HepG2 (cell line): ENCODE data around the gene COL4A2. TPM values are rescaled to one million over a fixed set of nuclear protein-coding genes. Genes with fewer than 3 reads are reported as not detected.

Experiments
- ATAC-seq: fragments of 200-7000 bp; cut with Tn5 transposase; 3 replicates; pipeline ENCODE4 v1.9.1; 2020; ENCODE audit warnings: mild to moderate bottlenecking, moderate library complexity
- BruUV-seq: library from RNA; stranded (reverse); fragments of 400-500 nt; replicated peaks from 2 replicates; lab custom pipeline; 2021; lab: Mats Ljungman, UMichigan
- CTCF ChIA-PET: fragments of 300-600 bp; formaldehyde crosslinking; extraction: SDS; loops from one replicate; lab custom pipeline; 2021; ENCODE audit warnings: low total read pairs, inconsistent platforms, low intra/inter-chr PET ratio; lab: Yijun Ruan, JAX
- POLR2A ChIA-PET: fragments of 350-600 bp; sonication (Branson Sonifier 250); formaldehyde crosslinking; loops from one replicate; lab custom pipeline; 2020; ENCODE audit warnings: antibody characterized with exemption, inconsistent platforms; lab: Yijun Ruan, JAX
- DNase-seq: peaks from one replicate; pipeline ENCODE4 v3.0.0-alpha.2; 2015; ENCODE audit warnings: low spot score
- FAIRE-seq: peaks from 3 replicates; lab custom pipeline; 2011; peaks lifted over from hg19 to GRCh38; lab: Jason Lieb, UNC
- H2AFZ ChIP-seq: one replicate; pipeline ENCODE4 v1.6.1; 2011; ENCODE audit warnings: low read length, inconsistent platforms
- H3K27ac ChIP-seq: fragments of 300-600 bp; 3 replicates; pipeline ENCODE4 v1.8.0; 2011; ENCODE audit warnings: mixed run types, mild to moderate bottlenecking, mixed read lengths, low read length, inconsistent platforms; ENCODE audit not compliant: insufficient read depth; ENCODE audit errors: extremely low read length
- H3K27me3 ChIP-seq, 2 experiments: fragments of 200-600 bp in 1 of 2; 2 replicates in 1 of 2; 3 replicates in 1 of 2; pipeline versions ENCODE4 v1.6.0 to v1.8.0; 2011; ENCODE audit warnings: low read length in 2 of 2, mild to moderate bottlenecking in 2 of 2, moderate library complexity in 2 of 2, inconsistent platforms in 1 of 2; ENCODE audit not compliant: insufficient read depth in 2 of 2, control insufficient read depth in 1 of 2
- H3K36me3 ChIP-seq, 2 experiments: fragments of 200-600 bp in 1 of 2; replicated peaks in 1 of 2; 2 replicates in 1 of 2; 3 replicates in 1 of 2; pipeline versions ENCODE4 v1.5.1 to v1.8.0; 2011; ENCODE audit warnings: low read length in 2 of 2, inconsistent platforms in 1 of 2; ENCODE audit not compliant: insufficient read depth in 2 of 2, control insufficient read depth in 1 of 2
- H3K4me1 ChIP-seq: 2 replicates; pipeline ENCODE4 v1.5.1; 2012; ENCODE audit warnings: low read length, inconsistent platforms; ENCODE audit not compliant: insufficient read depth
- H3K4me2 ChIP-seq: 2 replicates; pipeline ENCODE4 v1.6.0; 2011; ENCODE audit warnings: low read depth, low read length, inconsistent platforms
- H3K4me3 ChIP-seq, 3 experiments: fragments of 200-600 bp in 1 of 3; sonication (generic), shearing (Covaris generic) in 1 of 3; replicated peaks in 1 of 3; 2 replicates each; pipeline ENCODE4 v1.5.1; 2011 to 2016; ENCODE audit warnings: low read length in 3 of 3, inconsistent platforms in 2 of 3, low read depth in 2 of 3, mild to moderate bottlenecking in 2 of 3, control low read depth in 1 of 3, mixed read lengths in 1 of 3; ENCODE audit not compliant: insufficient read depth in 1 of 3
- H3K79me2 ChIP-seq: one replicate; pipeline ENCODE4 v1.6.1; 2011; ENCODE audit warnings: low read length, inconsistent platforms; ENCODE audit not compliant: insufficient read depth
- H3K9ac ChIP-seq: 2 replicates; pipeline ENCODE4 v1.6.0; 2011; ENCODE audit warnings: mild to moderate bottlenecking, low read depth, low read length, inconsistent platforms; ENCODE audit not compliant: insufficient read depth
- H3K9me3 ChIP-seq: 2 replicates; pipeline ENCODE4 v1.5.1; 2012; ENCODE audit warnings: mild to moderate bottlenecking, low read length
- H4K20me1 ChIP-seq: 2 replicates; pipeline ENCODE4 v1.6.0; 2011; ENCODE audit warnings: inconsistent platforms, mild to moderate bottlenecking, low read length, moderate library complexity; ENCODE audit not compliant: insufficient read depth
- AHR ChIP-seq: IDR thresholded peaks from 2 replicates; pipeline ENCODE4 v1.6.1; 2018; ENCODE audit warnings: missing genetic modification reagents, missing compliant biosample characterization
- BHLHE40 ChIP-seq: IDR thresholded peaks from 2 replicates; pipeline ENCODE4 v1.6.1; 2011; ENCODE audit warnings: low read length, improper control_type of control experiment
- BRCA1 ChIP-seq: sonication (generic); formaldehyde crosslinking; IDR thresholded peaks from 2 replicates; pipeline ENCODE4 v1.4.0; 2020; ENCODE audit warnings: missing genetic modification reagents
- CCDC6 ChIP-seq: sonication (generic); formaldehyde crosslinking; IDR thresholded peaks from 2 replicates; pipeline ENCODE4 v1.8.1; 2022; ENCODE audit warnings: mild to moderate bottlenecking, missing genetic modification reagents, moderate library complexity
- FOSL2 ChIP-seq: sonication (generic); formaldehyde crosslinking; IDR thresholded peaks from 2 replicates; pipeline ENCODE4 v1.4.0; 2020; ENCODE audit warnings: missing genetic modification reagents
- HOMEZ ChIP-seq: IDR thresholded peaks from 2 replicates; pipeline ENCODE4 v1.6.1; 2016; ENCODE audit warnings: low read depth
- KDM1A ChIP-seq: IDR thresholded peaks from 2 replicates; pipeline ENCODE4 v1.6.1; 2016; ENCODE audit warnings: missing compliant biosample characterization
- KDM5B ChIP-seq: sonication (generic); formaldehyde crosslinking; IDR thresholded peaks from 2 replicates; pipeline ENCODE4 v1.4.0; 2020; ENCODE audit warnings: missing genetic modification reagents, mild to moderate bottlenecking, borderline replicate concordance
- ZNF484 ChIP-seq: sonication (generic); formaldehyde crosslinking; IDR thresholded peaks from 2 replicates; pipeline ENCODE4 v1.5.1; 2020; ENCODE audit warnings: mild to moderate bottlenecking, low read depth, missing genetic modification reagents, borderline replicate concordance
- ZNF513 ChIP-seq: sonication (generic); formaldehyde crosslinking; conservative IDR thresholded peaks from 2 replicates; pipeline ENCODE4 v1.5.0; 2020; ENCODE audit warnings: missing genetic modification reagents
- ZNF746 ChIP-seq: sonication (generic); formaldehyde crosslinking; IDR thresholded peaks from 2 replicates; pipeline ENCODE4 v1.8.0; 2022; ENCODE audit warnings: mild to moderate bottlenecking, missing genetic modification reagents
- WGBS: methylation state at CpG from one replicate; pipeline ENCODE4 v1.1.6; 2017; ENCODE audit warnings: low lambda C conversion rate; 5-methylcytosine and 5-hydroxymethylcytosine counted together
- in situ Hi-C: cut with HindIII; loops from 2 replicates; pipeline ENCODE4 v1.10.0; 2017; ENCODE audit warnings: low pct_unique_long_range_greater_than_20kb; ENCODE audit not compliant: extremely low pct_ligation_motif_present
- intact Hi-C: fragments of 100-400 bp; cut with micrococcal nuclease; formaldehyde crosslinking; loops from one replicate; pipeline ENCODE4 v1.10.0; 2022; ENCODE audit not compliant: unreplicated experiment
- polyA plus RNA-seq, 8 experiments: library from polyadenylated mRNA; depleted of rRNA in 3 of 8; stranded (reverse) in 7 of 8; unstranded in 1 of 8; fragments of >200 nt; fragmentation: Illumina TruSeq in 4 of 8; extraction: Trizol in 4 of 8; gene quantifications; 2 replicates each; pipeline versions ENCODE4 v1.2.1 to v1.2.3, GENCODE V29; 2011 to 2016; ENCODE audit warnings: low read depth in 4 of 8, missing spikeins in 1 of 8, mixed read lengths in 1 of 8; ENCODE audit not compliant: insufficient read depth in 1 of 8
- total RNA-seq, 5 experiments: library from RNA; depleted of rRNA; stranded (reverse); fragments of >200 nt; fragmentation: Illumina TruSeq; extraction: Trizol; gene quantifications; 2 replicates each; pipeline ENCODE4 v1.2.3, GENCODE V29; 2016; ENCODE audit warnings: low read depth in 1 of 5
- TF ChIP-seq, protein P1 (sequence below): fragments of 450-650 bp; IDR thresholded peaks from 2 replicates; pipeline ENCODE4 v1.6.1; 2016
- TF ChIP-seq, protein P2 (sequence below): sonication (generic); formaldehyde crosslinking; IDR thresholded peaks from 2 replicates; pipeline ENCODE4 v1.4.0; 2020; ENCODE audit warnings: missing genetic modification reagents

Gene COL4A2
- total and polyA plus RNA-seq, 2 of the 13 experiments (the other 11 are each of a cell fraction or from before 2014, with no cell fraction given), result 0.22 to 1.9 TPM

DNA sequence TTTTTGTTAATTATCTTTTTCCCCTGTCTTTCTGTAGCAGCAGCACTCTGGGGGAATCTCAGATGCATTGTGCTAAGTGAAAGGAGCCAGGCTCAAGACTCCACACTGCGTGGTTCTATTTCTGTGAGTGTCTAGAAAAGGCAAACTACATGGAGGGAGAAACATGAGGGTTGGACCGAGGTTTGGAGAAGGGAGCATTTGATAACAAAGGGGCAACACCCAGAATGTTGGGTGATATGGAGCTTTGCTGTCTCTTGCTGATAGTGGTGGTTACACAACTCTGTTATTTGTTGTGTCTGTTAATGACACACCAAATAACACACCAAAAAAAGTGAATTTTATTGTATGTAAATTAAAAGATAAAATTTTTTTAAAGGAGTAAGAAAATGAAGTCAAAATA lies 107.8 kb downstream of the COL4A2 start (continued):
- TF ChIP-seq HOMEZ (CRISPR knock-in tag) (no peak), ZNF484 (CRISPR knock-in tag) (no peak), ZNF513 (CRISPR knock-in tag) (no peak), ZNF746 (no peak), AHR (no peak), KDM1A (CRISPR knock-in tag) (no peak), KDM5B (CRISPR knock-in tag) (no peak)

GRCh38 chr13:110415669-110416068 lies 108.6 kb downstream of the COL4A2 start:
- in situ Hi-C loops, result loop anchor here (25.0 kb wide), 1 partner anchor 1453 kb away; no protein-coding TSS in a partner anchor
- POLR2A ChIA-PET, result no interaction called here

More at GRCh38 chr13:110415669-110416068, 108.6 kb downstream of the COL4A2 start:
- BruUV-seq, result no TSS peak
- no peaks in the 10 kb centered on the region for H3K36me3 ChIP-seq
- FAIRE-seq (no peak), ATAC-seq (peak; percentile 67), DNase-seq (peak; percentile 17)
- no peak overlapping the region for H3K9ac ChIP-seq
- H4K20me1 ChIP-seq, result no peaks in the 10 kb centered on the region
- H3K4me2 ChIP-seq, result no peak overlapping the region
- no peaks in the 10 kb centered on the region for H3K4me1 ChIP-seq
- H3K27ac ChIP-seq, result no peak overlapping the region
- H3K79me2 ChIP-seq, result no peaks in the 10 kb centered on the region
- TF ChIP-seq, protein P1, sequence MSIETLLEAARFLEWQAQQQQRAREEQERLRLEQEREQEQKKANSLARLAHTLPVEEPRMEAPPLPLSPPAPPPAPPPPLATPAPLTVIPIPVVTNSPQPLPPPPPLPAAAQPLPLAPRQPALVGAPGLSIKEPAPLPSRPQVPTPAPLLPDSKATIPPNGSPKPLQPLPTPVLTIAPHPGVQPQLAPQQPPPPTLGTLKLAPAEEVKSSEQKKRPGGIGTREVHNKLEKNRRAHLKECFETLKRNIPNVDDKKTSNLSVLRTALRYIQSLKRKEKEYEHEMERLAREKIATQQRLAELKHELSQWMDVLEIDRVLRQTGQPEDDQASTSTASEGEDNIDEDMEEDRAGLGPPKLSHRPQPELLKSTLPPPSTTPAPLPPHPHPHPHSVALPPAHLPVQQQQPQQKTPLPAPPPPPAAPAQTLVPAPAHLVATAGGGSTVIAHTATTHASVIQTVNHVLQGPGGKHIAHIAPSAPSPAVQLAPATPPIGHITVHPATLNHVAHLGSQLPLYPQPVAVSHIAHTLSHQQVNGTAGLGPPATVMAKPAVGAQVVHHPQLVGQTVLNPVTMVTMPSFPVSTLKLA, result peak; percentile 41; the same call in 1 of the 2 replicates
- TF ChIP-seq FOSL2 (0 out of 2 replicates have a peak, but pooled peaks have one; percentile 31), BRCA1 (CRISPR knock-in tag) (no peak), BHLHE40 (peak; percentile 46; the same call in 1 of the 2 replicates), CCDC6 (CRISPR knock-in tag) (no peak)
- TF ChIP-seq, protein P2, sequence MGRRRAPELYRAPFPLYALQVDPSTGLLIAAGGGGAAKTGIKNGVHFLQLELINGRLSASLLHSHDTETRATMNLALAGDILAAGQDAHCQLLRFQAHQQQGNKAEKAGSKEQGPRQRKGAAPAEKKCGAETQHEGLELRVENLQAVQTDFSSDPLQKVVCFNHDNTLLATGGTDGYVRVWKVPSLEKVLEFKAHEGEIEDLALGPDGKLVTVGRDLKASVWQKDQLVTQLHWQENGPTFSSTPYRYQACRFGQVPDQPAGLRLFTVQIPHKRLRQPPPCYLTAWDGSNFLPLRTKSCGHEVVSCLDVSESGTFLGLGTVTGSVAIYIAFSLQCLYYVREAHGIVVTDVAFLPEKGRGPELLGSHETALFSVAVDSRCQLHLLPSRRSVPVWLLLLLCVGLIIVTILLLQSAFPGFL (CRISPR knock-in tag), result no peak
- CTCF ChIA-PET, result no interaction called here
- H3K4me3 ChIP-seq, result no peak overlapping the region
- H3K27me3 ChIP-seq, result peaks cover 0 to 34% of the 10 kb centered on the region in 2 experiments; a peak in 3 of 5 replicates
- H3K9me3 ChIP-seq, result no peaks in the 10 kb centered on the region
- intact Hi-C loops, result no loop called here
- 24% methylated on average over 7 of the region's 8 CpGs for WGBS
- no peak overlapping the region for H2AFZ ChIP-seq
